C4-2B (cell line): ENCODE results near the gene FBXW4.

Experiments
- ZFX ChIP-seq: fragments of 450-650 bp; IDR thresholded peaks from 2 replicates; pipeline ENCODE4 v1.6.1; 2017
- TF ChIP-seq, protein P1 (sequence below): fragments of 450-650 bp; conservative IDR thresholded peaks from 2 replicates; pipeline ENCODE4 v1.5.1; 2017; ENCODE audit warnings: mild to moderate bottlenecking

DNA sequence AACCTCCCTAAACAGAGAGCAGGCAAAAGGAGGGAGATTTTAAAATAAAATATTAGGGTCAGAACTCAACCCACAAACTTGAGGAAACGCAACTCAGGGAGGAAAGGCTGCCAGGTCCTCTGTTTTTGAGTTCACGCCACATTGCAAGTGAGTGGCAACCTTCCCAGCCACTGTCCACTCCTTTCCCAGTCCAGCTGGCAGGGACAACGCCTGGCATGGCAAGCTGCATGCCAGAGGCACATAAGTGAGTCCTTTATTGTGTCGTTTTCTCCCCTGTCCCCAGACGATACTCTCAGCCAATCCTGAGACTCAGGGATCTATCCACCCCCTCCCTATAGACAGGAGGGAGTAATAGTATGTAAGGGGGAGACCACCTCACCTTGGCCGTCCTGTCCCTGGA is 22.4 kb downstream of the FBXW4 start:
- TF ChIP-seq, protein P1, sequence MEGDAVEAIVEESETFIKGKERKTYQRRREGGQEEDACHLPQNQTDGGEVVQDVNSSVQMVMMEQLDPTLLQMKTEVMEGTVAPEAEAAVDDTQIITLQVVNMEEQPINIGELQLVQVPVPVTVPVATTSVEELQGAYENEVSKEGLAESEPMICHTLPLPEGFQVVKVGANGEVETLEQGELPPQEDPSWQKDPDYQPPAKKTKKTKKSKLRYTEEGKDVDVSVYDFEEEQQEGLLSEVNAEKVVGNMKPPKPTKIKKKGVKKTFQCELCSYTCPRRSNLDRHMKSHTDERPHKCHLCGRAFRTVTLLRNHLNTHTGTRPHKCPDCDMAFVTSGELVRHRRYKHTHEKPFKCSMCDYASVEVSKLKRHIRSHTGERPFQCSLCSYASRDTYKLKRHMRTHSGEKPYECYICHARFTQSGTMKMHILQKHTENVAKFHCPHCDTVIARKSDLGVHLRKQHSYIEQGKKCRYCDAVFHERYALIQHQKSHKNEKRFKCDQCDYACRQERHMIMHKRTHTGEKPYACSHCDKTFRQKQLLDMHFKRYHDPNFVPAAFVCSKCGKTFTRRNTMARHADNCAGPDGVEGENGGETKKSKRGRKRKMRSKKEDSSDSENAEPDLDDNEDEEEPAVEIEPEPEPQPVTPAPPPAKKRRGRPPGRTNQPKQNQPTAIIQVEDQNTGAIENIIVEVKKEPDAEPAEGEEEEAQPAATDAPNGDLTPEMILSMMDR: no peak
- no peak for TF ChIP-seq ZFX
